PC-9 (cell line): Measurements from ENCODE around the gene MYOF. TPM values are rescaled to one million over a fixed set of nuclear protein-coding genes. Genes with fewer than 3 reads are reported as not detected.

Experiments
- BruUV-seq: library from RNA; stranded (reverse); fragments of 400-500 nt; replicated peaks from 2 replicates; lab custom pipeline; 2021; lab: Mats Ljungman, UMichigan
- CTCF ChIA-PET: fragments of 300-600 bp; sonication (Branson Sonifier 250); formaldehyde crosslinking; loops from one replicate; lab custom pipeline; 2022; ENCODE audit warnings: antibody characterized with exemption; lab: Charles Lee
- POLR2A ChIA-PET: fragments of 300-600 bp; sonication (Branson Sonifier 250); formaldehyde crosslinking; loops from one replicate; lab custom pipeline; 2022; ENCODE audit warnings: antibody characterized with exemption; ENCODE audit not compliant: unreplicated experiment; lab: Charles Lee
- DNase-seq, 2 experiments: peaks; one replicate each; pipeline versions ENCODE4 v3.0.0 to v3.0.0-alpha.2; 2015 to 2022; ENCODE audit warnings: mixed read lengths in 1 of 2
- H2AFZ ChIP-seq: fragments of 200-600 bp; sonication (generic); 2 replicates; pipeline ENCODE4 v1.8.1; 2017; ENCODE audit warnings: antibody characterized with exemption
- H3F3A ChIP-seq: fragments of 200-600 bp; sonication (generic); 2 replicates; pipeline ENCODE4 v1.8.1; 2017; ENCODE audit warnings: antibody characterized with exemption, mild to moderate bottlenecking, low read depth; ENCODE audit not compliant: insufficient read depth
- H3K27ac ChIP-seq: fragments of 200-600 bp; sonication (generic); 2 replicates; pipeline ENCODE4 v1.6.1; 2016; ENCODE audit warnings: mixed run types
- H3K27me3 ChIP-seq: fragments of 200-600 bp; sonication (generic); 2 replicates; pipeline ENCODE4 v1.6.1; 2016; ENCODE audit warnings: low read depth, mixed run types; ENCODE audit not compliant: insufficient read depth
- H3K36me3 ChIP-seq: fragments of 200-600 bp; sonication (generic); 2 replicates; pipeline ENCODE4 v1.6.1; 2016; ENCODE audit warnings: low read depth, mixed run types
- H3K4me1 ChIP-seq: fragments of 200-600 bp; sonication (generic); replicated peaks from 2 replicates; pipeline ENCODE4 v1.6.1; 2016; ENCODE audit warnings: mixed run types; ENCODE audit not compliant: insufficient read depth
- H3K4me2 ChIP-seq: fragments of 200-600 bp; sonication (generic); 2 replicates; pipeline ENCODE4 v1.6.1; 2017; ENCODE audit warnings: mixed run types
- H3K4me3 ChIP-seq: fragments of 200-600 bp; sonication (generic); 2 replicates; pipeline ENCODE4 v1.6.1; 2016; ENCODE audit warnings: mixed run types
- H3K79me2 ChIP-seq: fragments of 200-600 bp; sonication (generic); 2 replicates; pipeline ENCODE4 v1.6.1; 2017; ENCODE audit warnings: low read depth, mixed run types
- H3K9me2 ChIP-seq: fragments of 200-600 bp; sonication (generic); 2 replicates; pipeline ENCODE4 v1.8.1; 2017; ENCODE audit warnings: mild to moderate bottlenecking; ENCODE audit not compliant: insufficient read depth
- H3K9me3 ChIP-seq: fragments of 200-600 bp; sonication (generic); 2 replicates; pipeline ENCODE4 v1.8.1; 2016; ENCODE audit warnings: low read depth; ENCODE audit not compliant: insufficient read depth
- H4K20me1 ChIP-seq: fragments of 200-600 bp; sonication (generic); 2 replicates; pipeline ENCODE4 v1.8.1; 2017; ENCODE audit not compliant: insufficient read depth
- EZH2 ChIP-seq: fragments of 200-600 bp; sonication (generic); IDR thresholded peaks from 2 replicates; pipeline ENCODE4 v1.8.0; 2017; ENCODE audit warnings: antibody characterized with exemption, low read depth
- intact Hi-C: fragments of 100-400 bp; cut with micrococcal nuclease; formaldehyde crosslinking; loops from one replicate; pipeline ENCODE4 v1.10.0; 2022; ENCODE audit not compliant: unreplicated experiment
- total RNA-seq: library from RNA; stranded (reverse); gene quantifications from 2 replicates; pipeline ENCODE4 v1.2.3, GENCODE V29; 2021
- TF ChIP-seq, protein P1 (sequence below): fragments of 200-600 bp; sonication (generic); conservative IDR thresholded peaks from 2 replicates; pipeline ENCODE4 v1.6.1; 2017; ENCODE audit warnings: mixed run types, antibody characterized with exemption, mild to moderate bottlenecking, moderate library complexity

MYOF gene
- total RNA-seq, 1 experiment from 2014 or later = 274 TPM

DNA sequence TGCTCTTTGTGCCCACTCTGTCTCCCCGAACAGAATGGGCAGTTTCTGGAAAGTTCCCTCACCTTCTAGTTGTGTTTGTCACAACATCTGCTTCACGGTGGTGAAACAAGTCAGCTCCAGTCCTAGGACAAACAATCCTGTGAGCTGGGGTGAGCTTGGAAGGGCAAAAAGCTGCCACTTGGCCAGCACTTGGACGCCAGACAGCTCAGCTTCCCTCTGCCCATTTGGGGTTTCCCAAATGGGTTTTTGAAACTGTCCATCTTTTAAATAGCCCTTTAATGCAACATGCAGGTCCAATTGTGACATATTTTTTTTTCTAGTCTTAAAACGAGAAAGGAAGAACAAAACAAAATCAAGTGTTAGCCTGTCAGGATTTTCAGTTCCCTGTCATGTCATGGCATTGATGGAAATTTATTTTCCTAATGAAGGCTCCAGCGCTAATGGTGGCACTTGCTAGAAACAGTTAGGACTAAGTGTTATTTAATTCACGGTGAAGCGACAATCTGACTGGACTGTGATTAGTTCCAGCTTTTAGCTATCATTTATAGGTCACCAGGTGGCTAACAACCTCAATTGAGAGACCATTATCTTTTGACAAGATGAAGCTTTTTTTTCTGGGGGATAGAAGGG is 181.7 kb downstream of the MYOF start:
- CTCF ChIA-PET = no interaction called here
- no peaks in the 10 kb centered on the region for H3K27me3 ChIP-seq
- intact Hi-C loops = no loop called here

DNA sequence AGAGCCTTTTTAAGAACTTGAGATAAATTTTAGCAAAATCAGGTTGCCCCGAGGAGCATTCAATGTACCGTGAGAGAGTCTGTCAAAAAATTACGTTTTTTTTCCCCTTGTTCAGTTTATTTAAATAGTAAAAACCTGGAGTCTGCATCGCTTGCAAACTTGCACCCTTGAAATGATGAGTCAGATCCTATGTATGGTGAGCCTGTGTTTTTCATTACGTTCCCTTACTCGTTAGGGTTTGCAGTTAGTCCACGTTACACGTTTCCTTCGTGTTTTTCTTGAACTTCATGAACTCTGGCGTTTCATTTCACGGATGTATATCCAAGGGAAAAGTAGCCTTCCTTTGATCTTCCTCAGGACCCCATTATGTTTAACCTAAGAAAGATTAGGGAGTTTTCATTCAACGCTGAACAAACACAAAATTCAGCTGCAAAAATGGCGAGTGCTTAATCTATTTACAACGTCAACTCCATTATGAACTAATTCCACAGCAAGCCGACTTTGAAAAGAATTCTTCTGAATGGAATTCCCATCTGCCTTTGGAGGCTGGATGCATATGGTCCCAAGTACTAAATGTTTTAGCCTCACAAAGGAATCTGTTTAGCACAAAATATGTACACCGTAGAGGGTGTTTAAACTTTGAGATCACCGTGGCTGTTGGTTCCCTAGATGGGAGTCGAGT is 182.4 kb downstream of the MYOF start:
- Histone ChIP-seq H3K9me3 (no peaks in the 10 kb centered on the region), H3K27me3 (no peaks in the 10 kb centered on the region), H3K4me2 (no peak overlapping the region), H4K20me1 (no peaks in the 10 kb centered on the region), H3K36me3 (no peaks in the 10 kb centered on the region), H3K27ac (no peak overlapping the region), H3F3A (no peaks in the 10 kb centered on the region), H2AFZ (no peak overlapping the region), H3K4me1 (no peaks in the 10 kb centered on the region), H3K4me3 (no peak overlapping the region), H3K79me2 (no peaks in the 10 kb centered on the region), H3K9me2 (no peaks in the 10 kb centered on the region)
- CTCF ChIA-PET = no interaction called here
- no TSS peak for BruUV-seq
- intact Hi-C loops = no loop called here
- no peak for DNase-seq
- TF ChIP-seq EZH2 = no peak
- TF ChIP-seq, protein P1, sequence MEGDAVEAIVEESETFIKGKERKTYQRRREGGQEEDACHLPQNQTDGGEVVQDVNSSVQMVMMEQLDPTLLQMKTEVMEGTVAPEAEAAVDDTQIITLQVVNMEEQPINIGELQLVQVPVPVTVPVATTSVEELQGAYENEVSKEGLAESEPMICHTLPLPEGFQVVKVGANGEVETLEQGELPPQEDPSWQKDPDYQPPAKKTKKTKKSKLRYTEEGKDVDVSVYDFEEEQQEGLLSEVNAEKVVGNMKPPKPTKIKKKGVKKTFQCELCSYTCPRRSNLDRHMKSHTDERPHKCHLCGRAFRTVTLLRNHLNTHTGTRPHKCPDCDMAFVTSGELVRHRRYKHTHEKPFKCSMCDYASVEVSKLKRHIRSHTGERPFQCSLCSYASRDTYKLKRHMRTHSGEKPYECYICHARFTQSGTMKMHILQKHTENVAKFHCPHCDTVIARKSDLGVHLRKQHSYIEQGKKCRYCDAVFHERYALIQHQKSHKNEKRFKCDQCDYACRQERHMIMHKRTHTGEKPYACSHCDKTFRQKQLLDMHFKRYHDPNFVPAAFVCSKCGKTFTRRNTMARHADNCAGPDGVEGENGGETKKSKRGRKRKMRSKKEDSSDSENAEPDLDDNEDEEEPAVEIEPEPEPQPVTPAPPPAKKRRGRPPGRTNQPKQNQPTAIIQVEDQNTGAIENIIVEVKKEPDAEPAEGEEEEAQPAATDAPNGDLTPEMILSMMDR = no peak
- POLR2A ChIA-PET = no interaction called here

More for the DNA sequence above, 181.7 kb downstream of the MYOF start:
- Histone ChIP-seq H4K20me1 (no peaks in the 10 kb centered on the region), H3K4me3 (no peak overlapping the region), H2AFZ (no peak overlapping the region), H3K4me1 (no peaks in the 10 kb centered on the region), H3K4me2 (no peak overlapping the region), H3F3A (no peaks in the 10 kb centered on the region), H3K79me2 (no peaks in the 10 kb centered on the region), H3K36me3 (no peaks in the 10 kb centered on the region), H3K27ac (no peak overlapping the region), H3K9me3 (no peaks in the 10 kb centered on the region), H3K9me2 (no peaks in the 10 kb centered on the region)
- no TSS peak for BruUV-seq
- TF ChIP-seq EZH2 = no peak
- TF ChIP-seq, protein P1 = no peak
- POLR2A ChIA-PET = no interaction called here
- DNase-seq = no peak

DNA sequence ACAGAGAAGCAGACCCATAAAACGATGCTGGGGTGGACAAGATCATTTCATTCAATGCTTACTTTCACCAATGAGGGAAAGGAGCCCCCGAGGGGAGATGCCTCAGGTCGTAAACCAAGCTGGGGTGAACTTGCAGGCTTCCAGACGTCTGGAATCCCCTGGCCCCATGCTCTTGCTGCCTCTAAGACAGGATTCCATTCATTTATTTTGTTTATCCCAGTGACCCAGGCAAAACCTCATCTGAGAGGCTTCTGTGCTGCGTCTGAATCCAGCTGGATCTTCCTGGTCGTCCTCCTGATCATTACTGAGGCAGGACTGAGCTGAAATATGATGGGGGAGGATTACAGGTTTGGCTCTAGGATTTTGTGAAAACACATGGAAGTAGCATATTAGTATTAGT is 182.9 kb downstream of the MYOF start:
- POLR2A ChIA-PET = no interaction called here
- Histone ChIP-seq H3K36me3 (no peaks in the 10 kb centered on the region), H3K9me3 (no peaks in the 10 kb centered on the region), H3K27ac (no peak overlapping the region), H3K4me1 (no peaks in the 10 kb centered on the region), H3K79me2 (no peaks in the 10 kb centered on the region), H3K4me3 (no peak overlapping the region), H3K9me2 (no peaks in the 10 kb centered on the region), H3K27me3 (no peaks in the 10 kb centered on the region), H2AFZ (no peak overlapping the region), H3F3A (no peaks in the 10 kb centered on the region), H3K4me2 (no peak overlapping the region), H4K20me1 (no peaks in the 10 kb centered on the region)
- no peak for DNase-seq
- intact Hi-C loops = no loop called here
- no TSS peak for BruUV-seq
- TF ChIP-seq, protein P1 = no peak
- no peak for TF ChIP-seq EZH2
- CTCF ChIA-PET = no interaction called here
